ENCODE data around the gene WDR62. TPM values are rescaled to one million over a fixed set of nuclear protein-coding genes. Genes with fewer than 3 reads are reported as not detected.

WDR62 gene
- total RNA-seq, 1 experiment from 2014 or later: 29.6 TPM

- no peaks in the 10 kb centered on the region for H3K9me3 Mint-ChIP-seq (ENCODE audit: low read depth, unreplicated experiment)
- H3K4me1 Mint-ChIP-seq (ENCODE audit: low read depth, unreplicated experiment): no peaks in the 10 kb centered on the region
- no peaks in the 10 kb centered on the region for H3K27me3 Mint-ChIP-seq (ENCODE audit: unreplicated experiment)
- no peak overlapping the region for H3K4me3 Mint-ChIP-seq (ENCODE audit: low read depth, unreplicated experiment)
- DNase-seq: no peak
- CTCF ChIA-PET: no interaction called here
- BruUV-seq (replicated peaks): no TSS peak
- no peaks in the 10 kb centered on the region for H3K36me3 Mint-ChIP-seq (ENCODE audit: insufficient read depth, unreplicated experiment)
- intact Hi-C loops (cut with micrococcal nuclease; ENCODE audit: unreplicated experiment): no loop called here
- TF ChIP-seq, protein P1, sequence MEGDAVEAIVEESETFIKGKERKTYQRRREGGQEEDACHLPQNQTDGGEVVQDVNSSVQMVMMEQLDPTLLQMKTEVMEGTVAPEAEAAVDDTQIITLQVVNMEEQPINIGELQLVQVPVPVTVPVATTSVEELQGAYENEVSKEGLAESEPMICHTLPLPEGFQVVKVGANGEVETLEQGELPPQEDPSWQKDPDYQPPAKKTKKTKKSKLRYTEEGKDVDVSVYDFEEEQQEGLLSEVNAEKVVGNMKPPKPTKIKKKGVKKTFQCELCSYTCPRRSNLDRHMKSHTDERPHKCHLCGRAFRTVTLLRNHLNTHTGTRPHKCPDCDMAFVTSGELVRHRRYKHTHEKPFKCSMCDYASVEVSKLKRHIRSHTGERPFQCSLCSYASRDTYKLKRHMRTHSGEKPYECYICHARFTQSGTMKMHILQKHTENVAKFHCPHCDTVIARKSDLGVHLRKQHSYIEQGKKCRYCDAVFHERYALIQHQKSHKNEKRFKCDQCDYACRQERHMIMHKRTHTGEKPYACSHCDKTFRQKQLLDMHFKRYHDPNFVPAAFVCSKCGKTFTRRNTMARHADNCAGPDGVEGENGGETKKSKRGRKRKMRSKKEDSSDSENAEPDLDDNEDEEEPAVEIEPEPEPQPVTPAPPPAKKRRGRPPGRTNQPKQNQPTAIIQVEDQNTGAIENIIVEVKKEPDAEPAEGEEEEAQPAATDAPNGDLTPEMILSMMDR (IDR thresholded peaks at IDR 0.05; ENCODE audit: unreplicated experiment): no peak
- H3K27ac Mint-ChIP-seq (ENCODE audit: unreplicated experiment): no peak overlapping the region
Measured at GRCh38 chr19:36046443-36047050, 8.2 kb upstream of the WDR62 start.

- H3K4me1 Mint-ChIP-seq (ENCODE audit: low read depth, unreplicated experiment): no peaks in the 10 kb centered on the region
- H3K9me3 Mint-ChIP-seq (ENCODE audit: low read depth, unreplicated experiment): no peaks in the 10 kb centered on the region
- TF ChIP-seq, protein P1 (IDR thresholded peaks at IDR 0.05; ENCODE audit: unreplicated experiment): no peak
- DNase-seq: no peak
- no peak overlapping the region for H3K4me3 Mint-ChIP-seq (ENCODE audit: low read depth, unreplicated experiment)
- no peaks in the 10 kb centered on the region for H3K27me3 Mint-ChIP-seq (ENCODE audit: unreplicated experiment)
- no peaks in the 10 kb centered on the region for H3K36me3 Mint-ChIP-seq (ENCODE audit: insufficient read depth, unreplicated experiment)
- intact Hi-C loops (cut with micrococcal nuclease; ENCODE audit: unreplicated experiment): no loop called here
- CTCF ChIA-PET: no interaction called here
- no TSS peak for BruUV-seq (replicated peaks)
- no peak overlapping the region for H3K27ac Mint-ChIP-seq (ENCODE audit: unreplicated experiment)
Measured at GRCh38 chr19:36047835-36048234, 6.9 kb upstream of the WDR62 start.

DNA sequence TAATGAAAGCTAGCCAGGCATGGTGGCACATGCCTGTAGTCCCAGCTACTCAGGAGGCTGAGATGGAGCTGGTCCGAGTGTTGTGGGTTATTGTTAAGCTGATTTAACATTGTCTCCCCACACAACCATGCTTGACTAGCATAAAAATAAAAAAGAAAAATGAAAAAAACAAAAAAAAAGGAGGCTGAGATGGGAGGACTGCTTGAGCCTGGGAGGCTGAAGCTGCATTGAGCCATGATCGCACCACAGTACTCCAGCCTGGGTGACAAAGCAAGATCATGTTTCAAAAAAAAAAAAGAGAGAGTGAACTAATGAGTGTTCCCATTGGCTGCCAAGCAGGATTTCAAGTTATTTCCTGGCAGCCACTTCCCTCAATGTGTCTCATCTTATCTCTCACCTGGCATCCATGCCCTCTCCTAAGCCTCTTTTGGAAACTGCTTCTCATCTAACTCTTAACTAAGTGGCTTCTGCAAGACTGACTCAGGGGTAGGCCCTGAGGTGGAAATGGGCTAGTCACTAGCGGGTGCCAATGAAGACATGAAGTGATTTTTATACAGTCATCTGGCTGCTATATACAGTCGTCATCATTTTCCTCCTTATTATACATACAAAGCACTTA lies 5.5 kb upstream of the WDR62 start:
- CTCF ChIA-PET: interaction anchor here (0.7 kb wide), 1 partner anchor 596 kb away, joined by 4 read pairs; no protein-coding TSS in a partner anchor
- BruUV-seq (replicated peaks): no TSS peak
- no peaks in the 10 kb centered on the region for H3K4me1 Mint-ChIP-seq (ENCODE audit: low read depth, unreplicated experiment)
- TF ChIP-seq, protein P1 (IDR thresholded peaks at IDR 0.05; ENCODE audit: unreplicated experiment): no peak
- no peak overlapping the region for H3K4me3 Mint-ChIP-seq (ENCODE audit: low read depth, unreplicated experiment)
- no peak overlapping the region for H3K27ac Mint-ChIP-seq (ENCODE audit: unreplicated experiment)
- no peak for DNase-seq
- H3K9me3 Mint-ChIP-seq (ENCODE audit: low read depth, unreplicated experiment): no peaks in the 10 kb centered on the region
- intact Hi-C loops (cut with micrococcal nuclease; ENCODE audit: unreplicated experiment): no loop called here
- no peaks in the 10 kb centered on the region for H3K27me3 Mint-ChIP-seq (ENCODE audit: unreplicated experiment)
- H3K36me3 Mint-ChIP-seq (ENCODE audit: insufficient read depth, unreplicated experiment): peaks cover 9% of the 10 kb centered on the region

DNA sequence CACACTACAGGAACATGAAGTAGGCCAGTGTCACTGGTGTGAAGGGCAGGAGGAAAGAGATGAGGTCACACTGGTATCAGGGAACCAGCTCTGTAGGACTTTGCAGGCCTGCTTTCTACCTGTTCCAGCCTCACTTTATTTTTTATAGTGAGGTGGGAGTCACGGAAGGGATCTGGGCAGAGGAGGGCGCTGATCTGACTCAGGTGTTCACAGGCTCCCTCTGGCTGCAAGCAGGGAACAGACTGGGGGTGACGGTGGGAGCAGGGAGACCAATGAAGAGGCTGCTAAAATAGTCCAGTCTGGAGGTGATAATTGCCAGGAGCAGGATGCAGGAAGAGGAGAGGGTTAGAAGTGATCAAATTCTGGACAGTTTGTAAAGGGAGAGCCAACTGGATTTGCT lies 3.5 kb upstream of the WDR62 start:
- no TSS peak for BruUV-seq (replicated peaks)
- TF ChIP-seq, protein P1 (IDR thresholded peaks at IDR 0.05; ENCODE audit: unreplicated experiment): no peak
- H3K9me3 Mint-ChIP-seq (ENCODE audit: low read depth, unreplicated experiment): no peaks in the 10 kb centered on the region
- H3K36me3 Mint-ChIP-seq (ENCODE audit: insufficient read depth, unreplicated experiment): peaks cover 30% of the 10 kb centered on the region
- CTCF ChIA-PET: interaction anchor here (0.6 kb wide), 1 partner anchor 22 kb away, joined by 3 read pairs; no protein-coding TSS in a partner anchor
- no peak overlapping the region for H3K4me3 Mint-ChIP-seq (ENCODE audit: low read depth, unreplicated experiment)
- no peaks in the 10 kb centered on the region for H3K27me3 Mint-ChIP-seq (ENCODE audit: unreplicated experiment)
- intact Hi-C loops (cut with micrococcal nuclease; ENCODE audit: unreplicated experiment): loop anchor here (5.0 kb wide), 1 partner anchor 39 kb away; the partner anchor contains the start of gene ALKBH6
- H3K4me1 Mint-ChIP-seq (ENCODE audit: low read depth, unreplicated experiment): peaks cover 10% of the 10 kb centered on the region
- H3K27ac Mint-ChIP-seq (ENCODE audit: unreplicated experiment): no peak overlapping the region
- peak; percentile 40 for DNase-seq
